Activated CD8-positive, alpha-beta memory T cell treated with anti-CD3 and anti-CD28 coated beads for 48 hours (primary cell): Measurements from ENCODE around the gene CACFD1.

ENCODE experiments used
- DNase-seq, 3 experiments: peaks; one replicate each; pipeline ENCODE4 v3.0.0-alpha.2; 2020; ENCODE audit warnings: low read depth in 2 of 3, low spot score in 2 of 3

The CACFD1 gene

GRCh38 chr9:133496861-133497842, 37.4 kb downstream of the CACFD1 start:
- no peak for DNase-seq

DNA sequence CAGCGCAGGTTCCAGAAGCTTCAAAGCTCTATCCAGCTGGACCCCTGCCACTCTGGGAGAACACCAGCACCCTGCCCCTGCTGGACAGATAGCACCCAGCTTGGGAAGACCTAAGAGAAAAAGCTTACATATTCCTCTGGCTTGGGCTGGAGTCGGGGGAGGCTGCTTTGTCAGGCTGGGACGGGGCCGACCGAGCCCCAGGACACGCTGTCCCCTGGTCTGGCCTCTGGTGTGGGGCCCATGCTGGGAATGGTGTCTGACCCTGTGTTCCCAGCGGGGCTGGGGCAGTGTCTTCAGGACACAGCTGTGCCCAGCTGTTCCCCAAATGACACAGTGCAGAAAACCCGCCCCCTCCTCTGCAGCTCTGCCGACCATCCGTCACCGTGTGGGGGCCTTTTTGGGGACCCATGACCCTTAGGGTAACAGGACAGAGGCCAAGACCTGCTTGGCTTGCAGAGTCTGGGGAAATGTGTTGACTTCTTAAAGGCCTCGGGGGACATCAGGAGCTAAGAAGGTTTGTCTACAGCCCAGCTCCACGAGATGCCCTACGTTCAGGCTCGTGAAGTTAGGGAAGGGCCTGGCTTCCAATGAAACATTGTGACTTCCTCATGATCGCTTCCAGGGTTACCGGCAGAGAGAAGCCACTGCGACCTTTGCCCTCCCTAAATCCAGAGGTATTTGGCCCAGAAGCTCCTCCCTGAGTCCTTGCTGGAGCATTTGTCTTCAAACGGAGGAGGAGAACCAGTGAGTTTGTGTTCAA, 39.5 kb downstream of the CACFD1 start:
- DNase-seq, result no peak

- no peak for DNase-seq
Measured at GRCh38 chr9:133499892-133500270, 40.1 kb downstream of the CACFD1 start.

DNA sequence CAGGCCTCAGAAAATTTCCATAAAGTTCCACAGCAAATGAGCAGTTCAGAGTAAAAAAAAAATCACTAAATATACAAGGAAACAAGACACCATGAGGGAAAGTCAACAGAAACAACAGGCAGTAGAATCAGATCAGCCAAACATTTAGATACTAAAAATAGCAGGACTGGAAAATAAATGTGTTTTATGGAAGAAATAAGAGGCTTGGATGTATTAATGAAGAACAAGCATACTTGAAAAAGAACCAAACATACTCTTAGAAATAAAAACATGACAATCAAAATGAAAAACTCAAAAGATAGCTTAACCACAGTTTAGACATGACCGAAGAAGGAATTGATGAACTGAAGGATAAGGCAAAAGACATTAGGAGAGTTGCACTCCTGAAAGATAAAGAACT, 42.3 kb downstream of the CACFD1 start:
- DNase-seq, result no peak

GRCh38 chr9:133505186-133505830, 45.5 kb downstream of the CACFD1 start:
- DNase-seq, result no peak

DNA sequence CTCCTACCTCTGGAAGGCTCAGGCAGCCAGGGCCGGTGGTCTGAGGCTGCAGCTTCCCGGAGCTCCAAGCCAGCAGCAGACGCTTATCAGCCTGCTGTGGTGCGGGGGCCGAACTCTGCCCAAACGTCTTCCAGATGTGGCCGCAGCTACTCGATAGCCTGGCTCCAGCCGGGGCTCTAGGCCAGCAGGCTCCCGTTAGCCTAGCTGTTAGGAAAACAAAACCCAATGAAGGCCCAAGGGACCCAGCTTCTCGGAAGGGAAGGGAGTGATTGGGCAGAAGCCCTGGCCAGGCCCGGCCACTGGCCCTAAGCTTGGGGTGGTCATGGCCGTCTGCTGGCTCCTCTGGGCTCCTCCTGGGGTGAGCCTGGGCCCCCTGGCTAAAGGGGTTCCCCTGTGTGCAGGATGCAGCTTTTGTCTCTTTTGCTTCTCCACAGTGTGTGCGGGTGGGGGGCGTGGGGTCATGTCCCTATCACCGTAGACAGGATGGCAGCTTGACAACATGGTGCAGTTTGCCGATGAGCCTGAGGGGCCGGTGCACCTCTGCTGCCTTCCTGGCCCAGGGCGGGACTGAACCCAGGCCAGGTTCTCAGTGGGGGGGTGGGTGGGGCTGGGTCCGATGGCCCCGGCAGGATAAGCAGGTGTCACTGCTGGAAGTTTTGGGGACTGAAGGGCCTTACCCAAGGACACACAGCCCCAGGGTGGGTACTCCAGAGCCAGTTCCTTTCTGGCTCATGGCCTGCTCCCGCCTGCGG, 46.3 kb downstream of the CACFD1 start:
- DNase-seq, result no peak

GRCh38 chr9:133506653-133507038, 46.9 kb downstream of the CACFD1 start:
- DNase-seq, result no peak

GRCh38 chr9:133507246-133507965, 47.6 kb downstream of the CACFD1 start:
- no peak for DNase-seq

DNA sequence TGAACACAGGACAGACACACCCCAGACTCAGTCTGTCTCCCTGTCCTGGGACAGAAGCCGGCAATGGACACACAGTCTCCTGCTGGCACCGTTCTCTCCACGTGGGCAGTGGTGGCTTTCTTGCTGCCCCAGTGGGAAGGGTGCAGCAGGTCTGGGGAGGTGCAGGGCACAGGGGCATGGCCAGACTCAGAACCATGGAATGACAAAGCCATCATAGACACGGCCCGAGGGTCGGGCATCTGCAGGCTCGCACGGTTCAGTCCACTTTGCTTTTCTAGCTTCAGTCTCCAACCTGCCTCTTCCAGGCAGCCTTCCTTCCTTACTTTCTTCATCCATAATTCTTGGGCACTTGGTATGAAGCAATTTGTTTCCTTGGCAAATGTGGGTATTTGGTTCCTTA, 48.3 kb downstream of the CACFD1 start:
- no peak for DNase-seq

GRCh38 chr9:133509179-133510083, 49.7 kb downstream of the CACFD1 start:
- DNase-seq, result no peak

DNA sequence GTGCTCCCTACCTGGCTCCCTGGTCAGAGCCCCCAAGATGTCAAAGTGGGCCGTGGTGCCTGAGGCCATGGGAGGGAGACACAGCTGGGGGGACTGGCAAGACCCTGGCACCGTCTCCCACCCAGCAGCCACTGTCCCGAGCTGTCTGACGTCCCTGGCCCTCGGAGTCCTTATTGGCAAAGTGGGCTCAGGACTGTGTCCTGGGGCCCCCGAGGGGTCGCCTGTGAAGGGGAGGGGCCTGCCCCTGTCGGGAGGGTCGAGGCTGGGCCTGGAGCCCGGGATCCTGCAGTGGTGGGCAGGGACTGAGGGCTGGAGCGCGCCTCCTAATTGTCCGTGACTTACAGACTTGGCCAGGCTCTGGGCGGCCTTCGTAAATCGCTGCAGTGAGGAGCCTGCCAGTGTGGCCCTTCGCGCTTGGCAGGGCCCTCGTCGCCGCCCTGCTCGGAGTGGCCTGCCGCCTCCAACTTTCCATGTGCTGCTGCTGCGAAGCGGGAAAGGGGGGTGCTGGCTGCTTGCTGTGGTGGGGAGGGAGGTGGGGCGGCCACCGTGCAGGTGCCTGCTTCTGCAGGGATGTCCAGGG, 51.2 kb downstream of the CACFD1 start:
- no peak for DNase-seq

DNA sequence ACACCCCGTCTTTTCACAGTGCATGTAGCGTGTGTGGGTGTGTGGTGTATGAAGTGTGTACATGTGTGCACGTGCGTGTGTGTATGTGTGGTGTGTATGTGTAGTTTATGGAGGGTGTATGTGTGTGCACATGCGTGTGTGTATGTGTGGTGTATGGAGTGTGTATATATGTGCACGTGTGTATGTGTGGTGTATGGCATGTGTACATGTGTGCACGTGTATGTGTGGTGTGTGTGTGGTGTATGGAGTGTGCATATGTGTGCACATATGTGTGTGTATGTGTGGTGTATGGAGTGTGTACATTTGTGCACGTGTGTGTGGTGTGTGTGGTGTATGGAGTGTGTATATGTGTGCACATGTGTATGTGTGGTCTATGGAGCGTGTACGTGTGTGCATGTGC, 51.8 kb downstream of the CACFD1 start:
- no peak for DNase-seq

DNA sequence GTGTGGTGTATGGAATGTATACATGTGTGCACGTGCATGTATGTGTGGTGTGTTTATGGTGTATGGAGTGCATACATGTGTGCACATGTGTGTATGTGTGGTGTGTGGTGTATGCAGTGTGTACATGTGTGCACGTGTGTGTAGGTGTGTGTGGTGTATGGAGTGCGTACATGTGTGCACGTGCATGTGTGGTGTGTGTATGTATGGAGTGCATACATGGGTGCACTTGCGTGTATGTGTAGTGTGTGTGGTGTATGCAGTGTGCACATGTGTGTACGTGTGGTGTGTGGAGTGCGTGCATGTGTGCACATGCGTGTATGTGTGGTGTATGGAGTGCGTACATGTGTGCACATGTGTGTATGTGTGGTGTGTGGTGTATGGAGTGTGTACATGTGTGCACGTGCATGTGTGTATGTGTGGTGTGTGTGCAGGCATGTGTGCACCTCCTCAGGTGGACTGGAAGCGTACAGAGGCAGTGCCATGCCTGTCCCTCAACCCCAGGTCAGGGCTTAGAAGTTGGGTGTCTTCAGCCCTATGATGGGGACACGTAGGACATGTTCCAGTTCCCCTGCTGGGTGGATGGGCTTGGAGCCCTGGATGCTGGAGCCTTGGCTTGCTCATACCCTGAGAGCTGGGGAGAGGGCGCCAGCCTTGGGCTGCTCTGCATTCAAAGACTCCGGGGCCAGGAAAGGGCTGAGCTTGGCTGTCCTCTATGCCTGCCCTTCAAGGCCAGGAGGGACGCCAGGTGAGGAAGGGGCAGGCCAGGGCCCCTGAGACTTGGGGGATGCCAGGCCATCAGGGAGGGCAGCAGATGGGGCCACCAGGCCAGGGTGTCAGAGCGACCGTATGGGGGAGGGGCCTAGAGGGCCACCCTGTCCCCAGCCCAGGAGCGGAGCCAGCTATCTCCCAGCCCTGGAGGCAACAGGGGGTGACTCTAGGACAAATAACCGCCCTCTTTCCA, 52.8 kb downstream of the CACFD1 start:
- DNase-seq, result no peak

GRCh38 chr9:133513214-133514100, 53.7 kb downstream of the CACFD1 start:
- no peak for DNase-seq

GRCh38 chr9:133514460-133515239, 54.9 kb downstream of the CACFD1 start:
- no peak for DNase-seq

- no peak for DNase-seq
Measured at GRCh38 chr9:133515240-133515610, 55.4 kb downstream of the CACFD1 start.
